Mesenchymal stem cell (in vitro differentiated cells and primary cell): ENCODE data around the gene MAPKAP1.

ENCODE experiments used
- DNase-seq: peaks from one replicate; pipeline ENCODE4 v3.0.0-alpha.2; 2013
- H2AFZ ChIP-seq: one replicate; pipeline ENCODE4 v1.6.1; 2013; ENCODE audit warnings: low read depth, mild to moderate bottlenecking, control low read depth, inconsistent platforms, low read length, moderate library complexity
- H2AK5ac ChIP-seq: 2 replicates; pipeline ENCODE4 v1.6.1; 2013; ENCODE audit warnings: low read length, moderate library complexity, mild to moderate bottlenecking, inconsistent platforms; ENCODE audit not compliant: severe bottlenecking
- H2BK120ac ChIP-seq: one replicate; pipeline ENCODE4 v1.6.1; 2013; ENCODE audit warnings: low read depth, mild to moderate bottlenecking, inconsistent platforms, low read length, moderate library complexity
- H2BK12ac ChIP-seq, 2 experiments: one replicate each; pipeline ENCODE4 v1.6.1; 2013; ENCODE audit warnings: inconsistent platforms in 2 of 2, low read length in 2 of 2, mild to moderate bottlenecking in 2 of 2, moderate library complexity in 2 of 2, control low read depth in 1 of 2
- H2BK15ac ChIP-seq: one replicate; pipeline ENCODE4 v1.6.1; 2013; ENCODE audit warnings: mild to moderate bottlenecking, low read depth, inconsistent platforms; ENCODE audit not compliant: poor library complexity, severe bottlenecking
- H2BK5ac ChIP-seq: 2 replicates; pipeline ENCODE4 v1.6.1; 2013; ENCODE audit warnings: low read depth, mild to moderate bottlenecking, low read length, control low read depth, inconsistent platforms; ENCODE audit not compliant: poor library complexity, severe bottlenecking
- H3K14ac ChIP-seq, 2 experiments: one replicate each; pipeline ENCODE4 v1.6.1; 2013; ENCODE audit warnings: inconsistent platforms in 2 of 2, low read length in 2 of 2, control low read depth in 1 of 2, mild to moderate bottlenecking in 1 of 2, moderate library complexity in 1 of 2
- H3K18ac ChIP-seq, 2 experiments: one replicate each; pipeline ENCODE4 v1.6.1; 2013; ENCODE audit warnings: inconsistent platforms in 2 of 2, low read length in 2 of 2, control low read depth in 1 of 2, low read depth in 1 of 2, mild to moderate bottlenecking in 1 of 2
- H3K23ac ChIP-seq, 2 experiments: one replicate each; pipeline ENCODE4 v1.6.1; 2013; ENCODE audit warnings: inconsistent platforms in 2 of 2, low read length in 2 of 2, mild to moderate bottlenecking in 2 of 2, moderate library complexity in 2 of 2, control low read depth in 1 of 2
- H3K27ac ChIP-seq: 2 replicates; pipeline ENCODE4 v1.5.1; 2013; ENCODE audit warnings: mild to moderate bottlenecking, moderate library complexity, low read length, control low read depth, inconsistent platforms; ENCODE audit not compliant: poor library complexity, severe bottlenecking
- H3K27me3 ChIP-seq, 2 experiments: 2 replicates each; pipeline versions ENCODE4 v1.6.1 to v1.7.0; 2013; ENCODE audit warnings: low read length in 2 of 2, mild to moderate bottlenecking in 2 of 2, moderate library complexity in 2 of 2, control low read depth in 1 of 2, inconsistent platforms in 1 of 2; ENCODE audit not compliant: control insufficient read depth in 1 of 2, insufficient read depth in 1 of 2
- H3K36me3 ChIP-seq, 2 experiments: 2 replicates each; pipeline versions ENCODE4 v1.6.1 to v1.7.0; 2013; ENCODE audit warnings: low read length in 2 of 2, control low read depth in 1 of 2, inconsistent platforms in 1 of 2, low read depth in 1 of 2, mild to moderate bottlenecking in 1 of 2; ENCODE audit not compliant: insufficient read depth in 2 of 2, control insufficient read depth in 1 of 2
- H3K4ac ChIP-seq, 2 experiments: one replicate each; pipeline ENCODE4 v1.6.1; 2013; ENCODE audit warnings: inconsistent platforms in 2 of 2, low read length in 2 of 2, mild to moderate bottlenecking in 2 of 2, moderate library complexity in 2 of 2, control low read depth in 1 of 2, low read depth in 1 of 2
- H3K4me1 ChIP-seq: 2 replicates; pipeline ENCODE4 v1.6.1; 2013; ENCODE audit warnings: low read depth, low read length, control low read depth; ENCODE audit not compliant: control insufficient read depth, insufficient read depth
- H3K4me2 ChIP-seq: 2 replicates; pipeline ENCODE4 v1.6.1; 2013; ENCODE audit warnings: low read length, mild to moderate bottlenecking, inconsistent platforms; ENCODE audit not compliant: poor library complexity, severe bottlenecking
- H3K4me3 ChIP-seq, 2 experiments: 2 replicates each; pipeline versions ENCODE4 v1.5.1 to v1.7.0; 2013; ENCODE audit warnings: low read length in 2 of 2, mild to moderate bottlenecking in 2 of 2, control low read depth in 1 of 2, low read depth in 1 of 2; ENCODE audit not compliant: insufficient read depth in 1 of 2
- H3K79me1 ChIP-seq: replicated peaks from 2 replicates; pipeline ENCODE4 v1.6.1; 2013; ENCODE audit warnings: mild to moderate bottlenecking, control low read depth, low read length, inconsistent platforms; ENCODE audit not compliant: poor library complexity, severe bottlenecking
- H3K9ac ChIP-seq: 2 replicates; pipeline ENCODE4 v1.7.0; 2013; ENCODE audit warnings: mild to moderate bottlenecking, low read length, moderate library complexity
- H3K9me3 ChIP-seq: 2 replicates; pipeline ENCODE4 v1.7.0; 2013; ENCODE audit warnings: mild to moderate bottlenecking, low read length; ENCODE audit not compliant: control insufficient read depth
- H4K8ac ChIP-seq: one replicate; pipeline ENCODE4 v1.6.1; 2013; ENCODE audit warnings: inconsistent platforms, mild to moderate bottlenecking, low read length, moderate library complexity
- H4K91ac ChIP-seq: one replicate; pipeline ENCODE4 v1.6.1; 2013; ENCODE audit warnings: mild to moderate bottlenecking, low read length, inconsistent platforms
- WGBS: methylation state at CpG from one replicate; pipeline ENCODE4 v1.1.7; 2013; ENCODE audit warnings: mixed read lengths; 5-methylcytosine and 5-hydroxymethylcytosine counted together

The MAPKAP1 gene

DNA sequence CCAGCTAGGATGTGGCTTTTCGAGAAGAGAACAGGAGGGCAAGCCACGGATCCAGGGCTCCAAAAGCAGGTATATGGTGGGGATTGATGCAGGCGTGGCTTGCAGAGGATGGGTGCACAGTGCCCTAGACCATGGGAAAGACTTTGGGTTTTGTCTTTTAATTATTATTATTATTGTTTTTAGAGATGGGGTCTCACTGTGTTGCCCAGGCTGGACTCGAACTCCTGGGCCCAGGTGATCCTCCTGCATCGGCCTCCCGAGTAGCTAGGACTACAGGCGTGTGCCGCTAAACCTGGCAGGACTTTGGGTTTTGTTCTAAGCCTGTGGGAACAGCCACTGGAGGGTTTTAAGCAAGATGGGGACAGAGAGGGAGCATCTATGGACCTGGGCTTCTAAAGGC lies 293.4 kb downstream of the MAPKAP1 start:
- Histone ChIP-seq H4K91ac (no peak overlapping the region), H3K27me3 (peaks cover 0 to 5% of the 10 kb centered on the region in 2 experiments), H2BK15ac (no peak overlapping the region), H2AFZ (no peak overlapping the region), H3K4me2 (no peak overlapping the region), H2AK5ac (no peak overlapping the region), H3K9me3 (no peaks in the 10 kb centered on the region), H2BK120ac (no peak overlapping the region), H3K79me1 (no peaks in the 10 kb centered on the region), H3K14ac (no peak overlapping the region), H2BK5ac (no peak overlapping the region), H3K36me3 (peaks cover 0 to 5% of the 10 kb centered on the region in 2 experiments), H3K9ac (no peak overlapping the region), H3K4me3 (no peak overlapping the region), H3K27ac (no peak overlapping the region), H4K8ac (no peak overlapping the region), H3K18ac (no peak overlapping the region), H3K23ac (no peak overlapping the region), H3K4me1 (peaks cover 2% of the 10 kb centered on the region), H3K4ac (no peak overlapping the region), H2BK12ac (no peak overlapping the region)
- no peak for DNase-seq
- 94% methylated on average over 8 of the region's 8 CpGs for WGBS

DNA sequence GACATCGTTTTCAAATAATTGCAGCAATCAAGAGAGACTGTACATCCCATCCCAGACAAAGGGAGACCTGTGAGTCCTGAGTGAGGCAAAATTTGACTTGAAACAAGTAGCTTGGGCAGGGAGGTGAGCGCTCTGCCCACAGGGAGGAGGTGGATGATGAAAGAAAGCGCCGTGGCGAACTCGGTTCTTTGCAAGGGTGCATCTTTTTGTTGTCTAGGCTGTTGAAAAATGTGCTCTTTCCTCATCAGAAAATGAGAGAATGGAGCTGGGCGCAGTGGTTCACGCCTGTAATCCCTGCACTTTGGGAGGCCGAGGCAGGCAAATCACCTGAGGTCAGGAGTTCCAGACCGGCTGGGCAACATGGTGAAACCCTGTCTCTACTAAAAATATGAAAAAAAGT lies 294.8 kb downstream of the MAPKAP1 start:
- H2AFZ ChIP-seq = no peak overlapping the region
- H3K14ac ChIP-seq = no peak overlapping the region
- H4K91ac ChIP-seq = peak overlapping the region; percentile 56
- peaks cover 0 to 5% of the 10 kb centered on the region in 2 experiments for H3K27me3 ChIP-seq
- H3K23ac ChIP-seq = no peak overlapping the region
- H2BK5ac ChIP-seq = no peak overlapping the region
- no peaks in the 10 kb centered on the region for H3K79me1 ChIP-seq
- no peak overlapping the region for H3K4me3 ChIP-seq
- H3K9ac ChIP-seq = no peak overlapping the region
- peaks cover 11% of the 10 kb centered on the region for H3K4me1 ChIP-seq
- H3K36me3 ChIP-seq = peaks cover 0 to 5% of the 10 kb centered on the region in 2 experiments
- no peak overlapping the region for H3K4ac ChIP-seq
- H2AK5ac ChIP-seq = no peak overlapping the region
- DNase-seq = no peak
- H2BK120ac ChIP-seq = no peak overlapping the region
- H3K4me2 ChIP-seq = no peak overlapping the region
- no peaks in the 10 kb centered on the region for H3K9me3 ChIP-seq
- peak overlapping the region; percentile 50 for H2BK15ac ChIP-seq
- peak overlapping the region in 1 of 2 experiments; percentile 23 for H3K18ac ChIP-seq
- 95% methylated on average over 9 of the region's 10 CpGs for WGBS
- H3K27ac ChIP-seq = no peak overlapping the region
- H4K8ac ChIP-seq = no peak overlapping the region
- no peak overlapping the region for H2BK12ac ChIP-seq

GRCh38 chr9:125411171-125411756 lies 295.7 kb downstream of the MAPKAP1 start:
- WGBS = 92% methylated on average over 13 of the region's 14 CpGs
- no peaks in the 10 kb centered on the region for H3K9me3 ChIP-seq
- H2BK12ac ChIP-seq = no peak overlapping the region
- no peak overlapping the region for H3K14ac ChIP-seq
- no peak overlapping the region for H2AFZ ChIP-seq
- H3K27me3 ChIP-seq = peaks cover 0 to 5% of the 10 kb centered on the region in 2 experiments
- no peak overlapping the region for H3K9ac ChIP-seq
- no peaks in the 10 kb centered on the region for H3K79me1 ChIP-seq
- peaks cover 14% of the 10 kb centered on the region for H3K4me1 ChIP-seq
- no peak overlapping the region for H3K4ac ChIP-seq
- no peak overlapping the region for H2AK5ac ChIP-seq
- H2BK15ac ChIP-seq = no peak overlapping the region
- H2BK120ac ChIP-seq = no peak overlapping the region
- H3K4me3 ChIP-seq = no peak overlapping the region
- H3K23ac ChIP-seq = no peak overlapping the region
- H3K36me3 ChIP-seq = peaks cover 0 to 5% of the 10 kb centered on the region in 2 experiments
- H4K8ac ChIP-seq = no peak overlapping the region
- no peak for DNase-seq
- H3K27ac ChIP-seq = no peak overlapping the region
- H4K91ac ChIP-seq = peak overlapping the region; percentile 31
- H3K18ac ChIP-seq = no peak overlapping the region
- H2BK5ac ChIP-seq = no peak overlapping the region
- no peak overlapping the region for H3K4me2 ChIP-seq

DNA sequence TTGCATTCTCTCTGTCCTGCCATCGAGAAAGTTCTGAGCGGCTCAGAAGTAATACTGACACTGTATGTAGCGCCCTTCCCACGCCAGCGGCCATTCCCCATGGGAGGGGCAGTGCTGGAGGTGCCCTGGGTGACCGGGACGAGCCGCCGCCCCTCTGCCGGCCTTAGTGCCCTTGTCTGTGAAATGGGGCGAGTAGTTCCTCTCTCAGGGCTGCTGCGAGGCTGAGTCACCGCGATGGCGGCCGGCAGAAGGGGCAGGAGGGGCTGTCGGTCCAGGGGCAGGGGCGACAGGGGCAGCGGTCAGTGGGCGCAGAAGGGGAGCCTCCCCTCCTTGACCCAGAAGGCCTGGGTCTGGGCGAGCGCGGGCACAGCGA lies 296.5 kb downstream of the MAPKAP1 start:
- H3K23ac ChIP-seq = no peak overlapping the region
- 97% methylated on average over 24 of the region's 24 CpGs for WGBS
- no peak overlapping the region for H2AK5ac ChIP-seq
- no peaks in the 10 kb centered on the region for H3K9me3 ChIP-seq
- no peak overlapping the region for H3K14ac ChIP-seq
- H3K4me1 ChIP-seq = peaks cover 14% of the 10 kb centered on the region
- H4K91ac ChIP-seq = no peak overlapping the region
- H3K27ac ChIP-seq = no peak overlapping the region
- H3K9ac ChIP-seq = no peak overlapping the region
- H3K18ac ChIP-seq = no peak overlapping the region
- H2BK12ac ChIP-seq = no peak overlapping the region
- peaks cover 0 to 5% of the 10 kb centered on the region in 2 experiments for H3K27me3 ChIP-seq
- H2AFZ ChIP-seq = no peak overlapping the region
- peak overlapping the region; percentile 73 for H2BK15ac ChIP-seq
- H3K4me2 ChIP-seq = no peak overlapping the region
- H2BK5ac ChIP-seq = no peak overlapping the region
- H3K4ac ChIP-seq = no peak overlapping the region
- H3K79me1 ChIP-seq = no peaks in the 10 kb centered on the region
- no peak overlapping the region for H3K4me3 ChIP-seq
- H3K36me3 ChIP-seq = peaks cover 0 to 5% of the 10 kb centered on the region in 2 experiments
- no peak for DNase-seq
- no peak overlapping the region for H2BK120ac ChIP-seq
- H4K8ac ChIP-seq = peak overlapping the region; percentile 2
